ENCODE data around the gene SULT1B1. TPM values are rescaled to one million over a fixed set of nuclear protein-coding genes. Genes with fewer than 3 reads are reported as not detected.

SULT1B1 gene
- total RNA-seq, 1 donor from 2014 or later, result not detected

- Histone ChIP-seq H3K9ac (no peak overlapping the region), H3K79me2 (ENCODE audit: low read depth) (no peaks in the 10 kb centered on the region), H3K36me3 (no peaks in the 10 kb centered on the region), H3K4me3 (no peak overlapping the region), H3K4me1 (no peaks in the 10 kb centered on the region), H3F3A (ENCODE audit: low read depth) (no peaks in the 10 kb centered on the region), H3K27me3 (no peaks in the 10 kb centered on the region), H3K4me2 (no peak overlapping the region), H4K20me1 (ENCODE audit: low read depth) (no peaks in the 10 kb centered on the region), H3K9me3 (ENCODE audit: low read depth) (no peaks in the 10 kb centered on the region), H2AFZ (replicated peaks) (no peak overlapping the region), H3K27ac (no peak overlapping the region)
- Mint-ChIP-seq H3K36me3 (no peaks in the 10 kb centered on the region), H3K4me3 (no peak overlapping the region), H3K4me1 (no peaks in the 10 kb centered on the region), H3K9me3 (peaks cover under 1% of the 10 kb centered on the region), H3K27me3 (ENCODE audit: insufficient read depth, low read depth) (no peaks in the 10 kb centered on the region), H3K27ac (no peak overlapping the region)
- DNase-seq (ENCODE audit: low spot score), result peak; percentile 36
- no peak for TF ChIP-seq EZH2phosphoT487 (IDR thresholded peaks at IDR 0.05)
- TF ChIP-seq CTCF (IDR thresholded peaks at IDR 0.05), result peak; percentile 77
- TF ChIP-seq EZH2 (IDR thresholded peaks at IDR 0.05), result no peak
Measured at GRCh38 chr4:69689599-69689998, 70.8 kb downstream of the SULT1B1 start.

- Histone ChIP-seq H3K4me1 (no peaks in the 10 kb centered on the region), H3K27ac (no peak overlapping the region), H3K79me2 (ENCODE audit: low read depth) (no peaks in the 10 kb centered on the region), H3K36me3 (no peaks in the 10 kb centered on the region), H4K20me1 (ENCODE audit: low read depth) (no peaks in the 10 kb centered on the region), H3K4me3 (no peak overlapping the region), H3K4me2 (no peak overlapping the region), H2AFZ (replicated peaks) (no peak overlapping the region), H3K9me3 (ENCODE audit: low read depth) (no peaks in the 10 kb centered on the region), H3F3A (ENCODE audit: low read depth) (no peaks in the 10 kb centered on the region), H3K27me3 (no peaks in the 10 kb centered on the region), H3K9ac (no peak overlapping the region)
- Mint-ChIP-seq H3K27ac (no peak overlapping the region), H3K4me1 (no peaks in the 10 kb centered on the region), H3K4me3 (no peak overlapping the region), H3K27me3 (ENCODE audit: insufficient read depth, low read depth) (peaks cover 2% of the 10 kb centered on the region), H3K9me3 (no peaks in the 10 kb centered on the region), H3K36me3 (no peaks in the 10 kb centered on the region)
- no peak for DNase-seq (ENCODE audit: low spot score)
- TF ChIP-seq EZH2 (IDR thresholded peaks at IDR 0.05) (no peak), CTCF (IDR thresholded peaks at IDR 0.05) (no peak), EZH2phosphoT487 (IDR thresholded peaks at IDR 0.05) (no peak)
Measured at GRCh38 chr4:69684804-69685203, 75.6 kb downstream of the SULT1B1 start.

Other genes with a start within 250 kb of the SULT1B1 start
- gene UGT2A2, start 121.0 kb downstream of the SULT1B1 start, total RNA-seq (ENCODE audit: low replicate concordance), result not detected in 2 replicates
- gene UGT2A1, start 107.4 kb downstream of the SULT1B1 start, total RNA-seq (ENCODE audit: low replicate concordance), result not detected in 2 replicates
- gene SULT1E1, start 99.5 kb upstream of the SULT1B1 start, total RNA-seq (ENCODE audit: low replicate concordance), result not detected in 2 replicates
- gene CSN1S1, start 170.4 kb upstream of the SULT1B1 start, total RNA-seq (ENCODE audit: low replicate concordance), result not detected in 2 replicates
- not detected in 2 replicates for gene CSN2, start 205.1 kb upstream of the SULT1B1 start, total RNA-seq (ENCODE audit: low replicate concordance)
- gene STATH, start 235.3 kb upstream of the SULT1B1 start, total RNA-seq (ENCODE audit: low replicate concordance), result not detected in 2 replicates